Osteocyte (in vitro differentiated cells): ENCODE measurements around the gene RYR2. TPM values are rescaled to one million over a fixed set of nuclear protein-coding genes. Genes with fewer than 3 reads are reported as not detected.

Experiments
- DNase-seq: peaks from one replicate; pipeline ENCODE4 v3.0.0; 2021; ENCODE audit warnings: mixed read lengths; ENCODE audit not compliant: unreplicated experiment; ENCODE audit errors: extremely low spot score
- H3K27ac Mint-ChIP-seq: one replicate; pipeline ENCODE4 v1.8.0; 2021; ENCODE audit warnings: mild to moderate bottlenecking, mixed read lengths; ENCODE audit not compliant: unreplicated experiment
- H3K27me3 Mint-ChIP-seq: one replicate; pipeline ENCODE4 v1.8.0; 2021; ENCODE audit warnings: mixed read lengths; ENCODE audit not compliant: unreplicated experiment
- H3K36me3 Mint-ChIP-seq: one replicate; pipeline ENCODE4 v1.8.0; 2021; ENCODE audit warnings: mixed read lengths; ENCODE audit not compliant: unreplicated experiment
- H3K4me1 Mint-ChIP-seq: one replicate; pipeline ENCODE4 v1.8.0; 2021; ENCODE audit warnings: mixed read lengths; ENCODE audit not compliant: unreplicated experiment
- H3K4me3 Mint-ChIP-seq: one replicate; pipeline ENCODE4 v1.8.0; 2021; ENCODE audit warnings: mild to moderate bottlenecking, moderate library complexity, mixed read lengths; ENCODE audit not compliant: unreplicated experiment
- H3K9me3 Mint-ChIP-seq: one replicate; pipeline ENCODE4 v1.8.0; 2021; ENCODE audit warnings: mixed read lengths; ENCODE audit not compliant: unreplicated experiment
- CTCF ChIP-seq: fragments of 200-600 bp; sonication (generic); IDR thresholded peaks from 2 replicates; pipeline ENCODE4 v1.5.0; 2021; ENCODE audit warnings: antibody characterized with exemption, mild to moderate bottlenecking, moderate library complexity
- total RNA-seq: library from RNA; stranded (reverse); gene quantifications from 2 replicates; pipeline ENCODE4 v1.2.1, GENCODE V29; 2021

Gene RYR2
- total RNA-seq, 1 donor from 2014 or later = 0.03 TPM

- no peak for TF ChIP-seq CTCF
- no peak for DNase-seq
- H3K27ac Mint-ChIP-seq = no peak overlapping the region
- H3K4me1 Mint-ChIP-seq = no peaks in the 10 kb centered on the region
- no peaks in the 10 kb centered on the region for H3K27me3 Mint-ChIP-seq
- H3K9me3 Mint-ChIP-seq = no peaks in the 10 kb centered on the region
- no peaks in the 10 kb centered on the region for H3K36me3 Mint-ChIP-seq
- H3K4me3 Mint-ChIP-seq = no peak overlapping the region
Measured at GRCh38 chr1:237794071-237794470, 752.1 kb downstream of the RYR2 start.

GRCh38 chr1:237795558-237795957 is 753.6 kb downstream of the RYR2 start:
- no peaks in the 10 kb centered on the region for H3K27me3 Mint-ChIP-seq
- TF ChIP-seq CTCF = no peak
- no peaks in the 10 kb centered on the region for H3K9me3 Mint-ChIP-seq
- H3K4me1 Mint-ChIP-seq = no peaks in the 10 kb centered on the region
- H3K27ac Mint-ChIP-seq = no peak overlapping the region
- H3K4me3 Mint-ChIP-seq = no peak overlapping the region
- no peak for DNase-seq
- no peaks in the 10 kb centered on the region for H3K36me3 Mint-ChIP-seq

- peak; percentile 28 for TF ChIP-seq CTCF
- H3K4me1 Mint-ChIP-seq = no peaks in the 10 kb centered on the region
- H3K27ac Mint-ChIP-seq = no peak overlapping the region
- H3K9me3 Mint-ChIP-seq = no peaks in the 10 kb centered on the region
- H3K4me3 Mint-ChIP-seq = no peak overlapping the region
- H3K27me3 Mint-ChIP-seq = no peaks in the 10 kb centered on the region
- H3K36me3 Mint-ChIP-seq = no peaks in the 10 kb centered on the region
- no peak for DNase-seq
Measured at GRCh38 chr1:237799762-237800474, 757.9 kb downstream of the RYR2 start.

DNA sequence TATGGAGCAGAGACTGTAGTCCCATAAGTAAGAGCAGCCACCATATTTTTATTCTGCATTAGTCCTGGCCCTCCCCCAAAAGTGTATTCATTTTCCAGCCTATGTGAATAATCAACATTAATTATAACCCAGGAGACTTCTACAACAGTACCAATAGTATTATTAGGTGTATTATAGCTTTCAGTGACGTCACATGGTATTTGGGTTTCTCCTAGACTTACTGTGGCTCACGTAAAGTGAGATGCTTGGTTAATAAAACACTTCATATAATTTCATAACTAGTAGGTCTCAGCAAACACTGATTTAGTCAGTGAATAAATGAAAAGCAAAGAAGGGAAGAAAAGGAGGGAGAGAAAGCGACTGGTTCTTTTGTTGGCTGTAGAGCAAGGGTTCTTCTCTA is 762.5 kb downstream of the RYR2 start:
- Mint-ChIP-seq H3K4me3 (no peak overlapping the region), H3K27me3 (peaks cover 3% of the 10 kb centered on the region), H3K9me3 (no peaks in the 10 kb centered on the region), H3K4me1 (no peaks in the 10 kb centered on the region), H3K36me3 (no peaks in the 10 kb centered on the region), H3K27ac (no peak overlapping the region)
- no peak for DNase-seq
- no peak for TF ChIP-seq CTCF

DNA sequence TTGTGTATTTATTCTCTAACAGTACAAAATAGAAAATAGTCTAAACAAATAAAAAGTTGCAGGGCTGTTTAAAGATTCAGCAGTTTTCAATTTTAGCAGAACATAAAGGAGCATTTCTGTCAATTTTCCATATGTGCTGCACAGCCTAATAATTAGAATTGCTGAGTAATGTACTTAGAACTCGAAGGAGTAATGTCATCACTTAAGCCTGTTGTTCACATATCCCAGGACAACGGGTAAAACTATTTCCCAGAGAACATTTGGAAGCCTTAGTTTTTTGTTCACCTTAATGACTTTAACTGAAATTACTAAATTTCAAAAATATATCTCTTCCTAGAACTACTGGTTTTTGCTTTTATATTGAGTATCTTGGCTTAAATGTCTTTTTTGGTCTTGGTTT is 767.1 kb downstream of the RYR2 start:
- Mint-ChIP-seq H3K9me3 (no peaks in the 10 kb centered on the region), H3K36me3 (no peaks in the 10 kb centered on the region), H3K27ac (no peak overlapping the region), H3K27me3 (peaks cover 3% of the 10 kb centered on the region), H3K4me1 (no peaks in the 10 kb centered on the region), H3K4me3 (no peak overlapping the region)
- no peak for DNase-seq
- no peak for TF ChIP-seq CTCF
